Neutrophil (primary cell): Measurements from ENCODE around the gene CENPV.
A peak's percentile ranks its signal among the peaks of the same experiment; 100 is the strongest.

ENCODE experiments used
- H3K27ac ChIP-seq: fragments of 200-600 bp; sonication (generic); 2 replicates; pipeline ENCODE4 v1.5.1; 2016; ENCODE audit warnings: mild to moderate bottlenecking, moderate library complexity
- H3K27me3 ChIP-seq: fragments of 200-600 bp; sonication (generic); 2 replicates; pipeline ENCODE4 v1.6.0; 2016; ENCODE audit warnings: mild to moderate bottlenecking
- H3K36me3 ChIP-seq: fragments of 200-600 bp; sonication (generic); 2 replicates; pipeline ENCODE4 v1.5.1; 2017
- H3K4me1 ChIP-seq, 2 experiments: fragments of 200-600 bp in 1 of 2; sonication (generic) in 1 of 2; 1 replicate in 1 of 2; 2 replicates in 1 of 2; pipeline versions ENCODE4 v1.5.1 to v1.6.1; 2013 to 2016; ENCODE audit warnings: low read depth in 1 of 2, low read length in 1 of 2, mild to moderate bottlenecking in 1 of 2, moderate library complexity in 1 of 2; ENCODE audit not compliant: control insufficient read depth in 1 of 2, insufficient read depth in 1 of 2
- H3K4me3 ChIP-seq, 2 experiments: fragments of 200-600 bp in 1 of 2; sonication (generic) in 1 of 2; 1 replicate in 1 of 2; 2 replicates in 1 of 2; pipeline ENCODE4 v1.5.1; 2013 to 2016; ENCODE audit warnings: low read depth in 1 of 2, low read length in 1 of 2, mild to moderate bottlenecking in 1 of 2, moderate library complexity in 1 of 2
- H3K9me3 ChIP-seq: fragments of 200-600 bp; sonication (generic); 2 replicates; pipeline ENCODE4 v1.5.1; 2016
- TF ChIP-seq, protein P1 (sequence below): fragments of 200-600 bp; sonication (generic); IDR thresholded peaks from 2 replicates; pipeline ENCODE4 v1.5.1; 2016; ENCODE audit warnings: antibody characterized with exemption

CENPV gene

DNA sequence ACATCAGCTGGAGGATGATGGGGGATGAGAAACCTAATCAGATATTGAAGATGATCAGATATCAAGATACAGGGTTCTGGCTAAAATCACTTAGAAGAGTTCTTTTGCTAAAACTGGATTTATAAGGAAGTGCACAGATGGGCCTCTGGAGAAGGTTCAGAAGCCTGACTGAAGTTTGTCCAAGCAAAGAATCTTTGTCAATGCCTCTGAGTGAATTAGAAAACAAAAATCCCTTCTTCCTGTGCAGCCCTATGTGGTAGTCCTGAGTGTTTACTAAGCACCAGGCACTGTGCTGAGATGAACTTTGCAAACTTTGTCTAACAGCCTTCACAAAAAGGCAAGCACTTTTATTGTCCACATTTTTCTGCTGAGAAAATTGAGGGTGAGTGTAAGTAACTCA lies 11.4 kb upstream of the CENPV start:
- Histone ChIP-seq H3K36me3 (no peaks in the 10 kb centered on the region), H3K4me1 (no peaks in the 10 kb centered on the region), H3K4me3 (no peak overlapping the region), H3K9me3 (no peaks in the 10 kb centered on the region), H3K27me3 (no peaks in the 10 kb centered on the region), H3K27ac (no peak overlapping the region)
- TF ChIP-seq, protein P1, sequence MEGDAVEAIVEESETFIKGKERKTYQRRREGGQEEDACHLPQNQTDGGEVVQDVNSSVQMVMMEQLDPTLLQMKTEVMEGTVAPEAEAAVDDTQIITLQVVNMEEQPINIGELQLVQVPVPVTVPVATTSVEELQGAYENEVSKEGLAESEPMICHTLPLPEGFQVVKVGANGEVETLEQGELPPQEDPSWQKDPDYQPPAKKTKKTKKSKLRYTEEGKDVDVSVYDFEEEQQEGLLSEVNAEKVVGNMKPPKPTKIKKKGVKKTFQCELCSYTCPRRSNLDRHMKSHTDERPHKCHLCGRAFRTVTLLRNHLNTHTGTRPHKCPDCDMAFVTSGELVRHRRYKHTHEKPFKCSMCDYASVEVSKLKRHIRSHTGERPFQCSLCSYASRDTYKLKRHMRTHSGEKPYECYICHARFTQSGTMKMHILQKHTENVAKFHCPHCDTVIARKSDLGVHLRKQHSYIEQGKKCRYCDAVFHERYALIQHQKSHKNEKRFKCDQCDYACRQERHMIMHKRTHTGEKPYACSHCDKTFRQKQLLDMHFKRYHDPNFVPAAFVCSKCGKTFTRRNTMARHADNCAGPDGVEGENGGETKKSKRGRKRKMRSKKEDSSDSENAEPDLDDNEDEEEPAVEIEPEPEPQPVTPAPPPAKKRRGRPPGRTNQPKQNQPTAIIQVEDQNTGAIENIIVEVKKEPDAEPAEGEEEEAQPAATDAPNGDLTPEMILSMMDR, result no peak

DNA sequence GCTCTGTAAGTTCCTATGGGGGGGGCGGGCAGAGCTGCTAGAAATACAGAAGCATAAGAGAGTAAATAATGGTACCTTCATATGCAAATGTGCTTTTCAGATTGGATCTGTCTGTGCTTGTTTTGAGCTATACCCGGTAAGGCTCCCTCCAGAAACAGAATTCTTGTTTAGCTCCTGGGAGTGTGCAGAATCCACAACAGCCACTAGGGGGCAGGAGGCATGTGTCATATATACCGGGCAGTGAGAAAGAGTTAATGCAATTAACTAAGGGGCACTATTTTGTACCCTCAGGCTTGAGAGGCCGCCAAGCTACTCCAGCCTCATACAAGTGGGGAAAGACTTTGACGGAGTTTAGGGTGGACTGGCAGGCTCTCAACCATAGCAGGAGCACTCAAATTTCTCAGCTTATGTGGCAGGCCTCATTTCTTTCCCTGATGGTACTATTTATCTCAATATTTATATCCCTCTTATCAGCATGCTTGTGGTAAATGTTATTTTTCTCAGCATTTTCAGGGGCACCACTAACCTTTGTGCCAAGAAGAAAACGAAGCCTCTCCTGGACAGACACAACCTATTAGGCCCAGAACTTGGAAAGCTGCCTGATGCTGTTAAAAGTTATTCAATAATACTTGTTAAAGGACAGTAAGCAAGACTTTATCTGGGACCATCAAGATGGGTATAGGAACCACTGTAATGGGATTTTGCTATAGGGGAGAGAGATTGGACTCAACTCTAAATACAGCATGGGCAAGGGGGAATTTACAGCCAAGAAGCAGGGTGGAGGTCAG lies 10.7 kb upstream of the CENPV start:
- Histone ChIP-seq H3K4me1 (no peaks in the 10 kb centered on the region), H3K4me3 (no peak overlapping the region), H3K9me3 (no peaks in the 10 kb centered on the region), H3K27me3 (no peaks in the 10 kb centered on the region), H3K36me3 (no peaks in the 10 kb centered on the region), H3K27ac (no peak overlapping the region)
- TF ChIP-seq, protein P1, result peak; percentile 88

DNA sequence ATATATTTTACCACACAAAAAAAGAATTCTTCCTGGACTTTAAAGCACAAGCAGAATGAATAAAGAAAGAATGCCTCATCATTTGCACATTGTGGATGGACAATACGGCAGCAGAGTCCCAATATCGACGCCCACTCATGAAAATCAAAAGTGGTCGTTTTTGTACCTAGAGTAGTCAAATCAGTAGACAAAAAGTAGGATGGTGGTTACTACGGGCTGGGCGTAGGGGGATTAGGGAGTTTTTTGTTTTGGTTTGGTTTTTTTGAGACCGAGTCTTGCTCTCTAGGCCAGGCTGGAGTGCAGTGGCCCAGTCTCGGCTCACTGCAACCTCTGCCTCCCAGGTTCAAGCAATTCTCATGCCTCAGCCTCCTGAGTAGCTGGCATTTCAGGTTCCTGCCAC lies 8.6 kb upstream of the CENPV start:
- H3K36me3 ChIP-seq, result no peaks in the 10 kb centered on the region
- no peak overlapping the region for H3K4me3 ChIP-seq
- H3K9me3 ChIP-seq, result no peaks in the 10 kb centered on the region
- no peak overlapping the region for H3K27ac ChIP-seq
- TF ChIP-seq, protein P1, result no peak
- H3K4me1 ChIP-seq, result no peaks in the 10 kb centered on the region
- peaks cover 4% of the 10 kb centered on the region for H3K27me3 ChIP-seq

DNA sequence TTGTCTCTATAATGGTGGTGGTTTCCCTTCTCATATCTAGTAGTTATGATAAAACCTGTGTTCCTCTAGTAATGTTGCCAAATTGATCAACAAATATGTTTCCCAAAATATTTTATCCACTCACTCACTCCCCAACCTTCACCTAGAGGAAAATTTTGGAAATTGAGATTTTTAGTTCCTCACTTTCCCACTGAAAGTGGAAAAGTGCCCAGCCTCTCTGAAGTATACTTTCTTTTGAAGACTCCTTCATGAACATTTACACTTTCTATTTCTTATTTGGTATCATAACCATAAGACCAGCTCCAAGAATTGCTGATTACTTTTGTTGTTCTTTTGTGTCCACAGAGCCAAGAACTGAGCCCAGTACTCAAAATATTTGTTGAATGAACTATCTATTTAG lies 5.1 kb upstream of the CENPV start:
- Histone ChIP-seq H3K4me1 (peaks cover 4% of the 10 kb centered on the region in 2 experiments), H3K9me3 (no peaks in the 10 kb centered on the region), H3K27ac (no peak overlapping the region), H3K36me3 (no peaks in the 10 kb centered on the region), H3K27me3 (peaks cover 28% of the 10 kb centered on the region), H3K4me3 (no peak overlapping the region)
- TF ChIP-seq, protein P1, result no peak

DNA sequence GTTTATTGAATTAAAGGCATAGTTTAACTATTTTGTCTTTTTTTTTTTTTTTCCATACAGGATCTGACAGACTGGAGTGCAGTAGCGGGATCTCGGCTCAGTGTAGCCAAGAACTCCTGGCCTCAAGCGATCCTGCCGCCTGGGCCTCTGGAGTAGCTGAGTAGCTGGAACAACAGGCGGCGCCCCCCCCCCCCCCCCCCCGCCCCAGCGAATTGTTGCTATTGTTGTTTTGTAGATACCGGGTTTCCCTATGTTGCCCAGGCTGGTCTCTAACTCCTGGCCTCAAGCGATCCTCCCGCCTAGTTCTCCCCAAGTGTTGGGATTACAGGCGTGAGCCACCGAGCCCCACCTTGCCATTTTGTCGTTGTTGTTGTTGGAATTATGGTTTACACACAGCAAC lies 1.3 kb upstream of the CENPV start:
- H3K4me3 ChIP-seq, result no peak overlapping the region
- no peaks in the 10 kb centered on the region for H3K36me3 ChIP-seq
- H3K4me1 ChIP-seq, result peaks cover 14 to 17% of the 10 kb centered on the region in 2 experiments
- TF ChIP-seq, protein P1, result no peak
- no peaks in the 10 kb centered on the region for H3K9me3 ChIP-seq
- no peak overlapping the region for H3K27ac ChIP-seq
- peaks cover 57% of the 10 kb centered on the region for H3K27me3 ChIP-seq
